Hypothalamus (tissue), 51 donors: ENCODE measurements around the gene CCL17.
"Not testable (repeated sequence)": the region's sequence is repeated elsewhere in the genome, so short reads cannot be mapped to it uniquely, and the experiment has no call there.

Source experiments
- DNase-seq, 51 donors: peaks; one replicate each; lab custom pipeline; 2025; lab: John Stamatoyannopoulos, UW

Gene CCL17

DNA sequence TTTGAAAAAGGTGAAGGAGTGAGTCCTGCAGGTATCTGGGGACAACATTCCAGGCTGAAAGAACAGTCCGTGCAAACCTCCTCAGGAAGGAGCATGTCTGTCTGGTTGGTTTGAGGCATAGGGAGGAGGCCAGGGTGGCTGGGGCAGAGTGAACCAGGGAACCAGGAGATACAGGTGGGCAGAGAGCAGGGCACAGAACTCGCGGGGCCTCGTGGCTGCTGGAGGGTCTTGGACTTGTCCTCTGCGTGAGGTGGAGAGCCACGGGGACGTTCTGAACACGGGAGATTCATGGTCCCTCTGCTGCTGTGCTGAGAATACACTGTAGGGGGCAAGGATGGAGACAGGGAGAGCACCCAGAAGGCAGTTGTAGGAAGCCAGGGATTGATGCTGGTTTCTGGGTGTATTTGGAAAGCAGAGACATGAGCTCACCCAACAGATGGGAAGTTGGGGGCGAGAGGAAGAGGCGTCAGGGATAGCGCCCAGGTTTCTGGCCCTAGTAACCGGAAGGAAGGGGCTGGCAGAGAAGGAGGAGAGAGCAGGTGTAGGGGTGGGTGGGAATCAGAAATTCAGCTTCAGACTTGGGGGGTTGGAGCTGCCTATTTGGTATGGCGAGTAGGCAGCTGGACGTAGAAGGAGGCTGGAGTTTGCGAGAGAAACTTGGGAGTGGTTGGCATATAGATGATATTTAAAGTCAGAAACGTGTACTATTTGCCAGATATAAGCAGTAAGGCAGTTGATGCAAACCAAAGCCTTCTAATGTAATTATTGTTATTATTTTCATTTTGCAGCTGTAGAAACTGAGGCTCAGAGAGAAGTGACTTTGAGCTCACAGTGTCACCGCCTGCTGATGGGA is at the start of gene CCL17:
CCL17 (plus strand) TSS at position 803 of the 853 bp plus-strand sequence. CDS start 9,166 bp downstream, outside the sequence.
- DNase-seq: peak in 1 of 51 donors; percentile 27

GRCh38 chr16:57355898-57356414 is 48.6 kb upstream of the CCL17 start:
- no peak for DNase-seq

GRCh38 chr16:57356547-57356946 is 48.0 kb upstream of the CCL17 start:
- DNase-seq: no peak

GRCh38 chr16:57357330-57358085 is 47.1 kb upstream of the CCL17 start:
- DNase-seq: no peak

DNA sequence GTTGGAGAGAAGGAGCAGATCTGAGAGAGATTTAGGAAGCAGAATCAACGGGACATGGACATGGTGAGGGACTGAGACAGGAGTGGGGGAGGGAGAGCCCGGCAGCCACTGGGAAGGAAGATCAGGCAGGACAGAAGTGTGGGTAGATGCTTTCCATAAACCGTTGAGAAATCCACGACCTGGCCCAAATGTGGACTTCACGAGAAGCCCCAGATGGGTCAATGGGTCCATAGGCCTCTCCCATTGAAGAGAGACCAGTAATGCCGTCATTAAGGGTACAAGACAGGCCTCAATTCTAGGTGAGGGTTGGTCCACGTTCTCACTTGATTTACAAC is 46.5 kb upstream of the CCL17 start:
- no peak for DNase-seq

DNA sequence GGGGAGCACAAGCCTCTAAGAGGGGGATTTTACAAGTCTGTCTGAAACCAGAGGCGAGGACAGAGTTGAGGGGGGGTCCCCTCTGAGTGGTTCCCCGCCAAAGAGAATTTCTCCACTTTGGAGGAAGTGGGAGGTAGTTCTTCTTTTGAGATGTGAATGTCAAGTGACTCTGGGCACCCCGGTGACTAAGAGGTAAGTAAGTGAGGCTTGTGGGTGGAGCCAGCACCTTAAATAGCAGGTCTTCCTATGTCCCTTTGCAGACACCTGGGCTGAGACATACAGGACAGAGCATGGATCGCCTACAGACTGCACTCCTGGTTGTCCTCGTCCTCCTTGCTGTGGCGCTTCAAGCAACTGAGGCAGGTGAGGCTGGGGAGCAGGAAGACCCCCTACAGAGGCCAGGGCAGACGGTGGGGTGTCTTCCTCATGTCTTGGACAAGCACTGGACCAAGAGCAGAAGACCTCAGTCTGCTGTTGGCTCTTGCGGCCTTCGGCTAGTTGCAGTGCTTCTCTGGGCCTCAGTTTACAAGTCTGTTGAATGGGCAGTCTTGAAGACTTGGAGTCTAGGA is 46.0 kb upstream of the CCL17 start, which contains the start of gene CCL22:
CCL22 (plus strand) TSS at position 257 of the 569 bp plus-strand sequence; CDS start at position 291, 34 bp downstream.
- DNase-seq: no peak

DNA sequence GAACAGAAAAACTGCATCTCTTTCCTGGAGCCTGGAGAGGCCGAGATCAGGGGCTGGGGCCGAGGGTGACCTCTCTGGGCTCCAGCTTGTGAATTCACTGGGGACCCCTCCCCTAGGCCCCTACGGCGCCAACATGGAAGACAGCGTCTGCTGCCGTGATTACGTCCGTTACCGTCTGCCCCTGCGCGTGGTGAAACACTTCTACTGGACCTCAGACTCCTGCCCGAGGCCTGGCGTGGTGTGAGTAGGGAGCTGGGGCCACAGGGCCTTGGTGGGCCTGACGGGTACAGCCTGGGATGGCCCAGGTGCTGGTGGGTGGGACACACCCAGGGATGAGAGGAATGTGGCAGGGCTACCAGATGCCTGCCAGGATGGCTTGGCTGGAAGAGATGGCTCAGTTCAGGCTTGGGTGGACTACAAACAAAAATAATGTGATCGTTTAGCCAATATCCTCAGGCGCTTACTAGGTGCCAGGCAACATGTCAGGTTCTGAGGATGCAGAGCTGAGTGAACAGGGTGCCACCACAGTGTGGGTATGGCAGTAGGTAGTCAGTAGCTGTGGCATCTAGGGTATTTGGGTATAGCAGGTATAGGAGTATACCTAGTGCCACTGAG is 44.1 kb upstream of the CCL17 start:
- DNase-seq: no peak

DNA sequence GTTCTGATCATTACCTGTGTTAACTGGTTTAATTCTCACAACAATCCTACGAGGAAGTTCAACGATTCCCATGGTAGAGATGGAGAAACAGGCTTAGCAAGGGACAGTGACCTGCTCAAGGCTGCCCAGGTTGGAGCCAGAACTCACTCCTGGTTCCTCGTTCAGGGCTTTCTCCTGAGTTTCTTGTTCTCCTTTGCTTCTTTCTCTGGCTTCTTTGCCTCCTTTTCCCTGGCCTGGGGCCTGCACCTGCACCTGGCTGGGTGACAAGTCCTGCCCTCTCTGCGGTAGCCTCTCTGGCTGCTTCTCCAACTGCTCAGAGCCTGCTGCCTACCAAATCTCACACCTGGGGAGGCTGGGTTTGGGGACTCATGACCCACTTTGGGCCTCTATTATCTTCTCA is 43.2 kb upstream of the CCL17 start:
- no peak for DNase-seq

- no peak for DNase-seq
Observed at GRCh38 chr16:57364143-57364542, 40.4 kb upstream of the CCL17 start.

GRCh38 chr16:57366544-57367040 is 38.0 kb upstream of the CCL17 start:
- peak in 1 of 51 donors; percentile 24 for DNase-seq

- DNase-seq: no peak
Observed at GRCh38 chr16:57367116-57367752, 37.3 kb upstream of the CCL17 start.

GRCh38 chr16:57371494-57372371 is 32.8 kb upstream of the CCL17 start:
- peak in 2 of 51 donors; percentile 44 to 52 for DNase-seq

GRCh38 chr16:57372372-57373116 is 32.0 kb upstream of the CCL17 start, which contains the start of gene CX3CL1:
Gene CX3CL1, plus strand, starts transcription at chr16:57372490. Its CDS starts 79 bp downstream, at chr16:57372569.
- peak in 43 of 51 donors; percentile 17 to 89 (median 68) for DNase-seq

DNA sequence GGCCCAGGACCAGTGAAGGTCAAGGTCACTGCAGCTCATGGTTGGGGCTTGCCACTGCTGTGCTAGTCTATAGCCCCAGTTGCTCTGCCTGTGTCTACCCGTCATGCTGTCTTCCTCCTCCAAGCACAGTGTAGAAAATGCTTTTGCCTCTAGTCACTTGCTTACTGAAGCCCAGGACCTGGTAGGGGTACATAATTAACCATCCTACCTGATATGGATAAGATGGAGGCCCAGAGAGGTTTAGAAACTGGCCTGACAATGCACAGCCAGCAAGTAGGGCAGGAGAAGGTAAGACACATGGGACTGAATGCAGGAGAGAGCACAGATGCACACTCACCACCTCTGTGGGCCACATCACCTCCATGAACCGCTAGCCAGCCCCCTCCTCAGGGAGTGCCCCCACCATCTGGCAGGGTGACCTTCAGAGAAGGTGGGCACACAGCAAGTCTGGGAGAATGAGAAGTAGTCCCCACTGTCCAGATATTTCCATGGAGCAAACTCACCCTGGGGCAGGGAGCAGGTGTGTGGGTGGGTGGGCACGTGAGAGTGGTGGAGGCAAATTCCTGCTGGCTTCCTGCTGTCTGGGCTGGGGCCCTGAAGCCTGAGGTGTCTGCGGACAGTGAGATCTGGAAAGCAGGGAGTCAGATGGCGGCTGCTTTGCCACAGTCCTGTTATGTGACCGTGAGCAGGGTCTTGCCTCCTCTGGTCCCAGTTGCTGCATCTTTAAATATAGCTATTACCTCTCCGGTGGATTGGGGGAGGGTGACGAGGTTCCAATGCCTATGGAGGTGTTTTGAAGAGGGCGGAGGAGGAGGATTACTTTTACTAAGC is 31.2 kb upstream of the CCL17 start:
- peak in 1 of 51 donors; percentile 46 for DNase-seq

DNA sequence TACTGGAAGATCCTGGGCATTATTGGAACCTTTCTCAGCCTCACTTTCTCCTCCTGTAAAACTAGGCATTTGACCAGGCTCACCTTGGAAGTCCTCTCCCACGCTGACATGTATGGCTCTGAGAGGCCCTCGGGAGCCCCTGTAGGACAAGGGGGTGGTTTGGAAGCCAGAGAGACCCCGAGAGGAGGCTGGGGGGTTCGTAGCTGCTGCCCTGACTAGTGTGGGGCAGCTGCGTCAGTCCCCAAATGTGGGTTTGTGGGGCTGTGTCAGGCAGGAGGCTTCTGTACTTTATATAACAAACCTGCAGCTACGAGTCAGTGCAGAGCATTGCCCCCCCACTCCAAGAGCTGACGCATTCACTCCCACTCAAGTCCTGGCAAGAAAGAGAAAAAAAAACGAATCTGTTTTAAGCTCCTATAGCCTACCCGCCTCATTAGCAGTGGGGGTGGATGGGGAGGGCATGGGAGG is 30.5 kb upstream of the CCL17 start:
- peak in 9 of 51 donors; percentile 13 to 72 (median 28) for DNase-seq

- not testable (repeated sequence) for DNase-seq
Observed at GRCh38 chr16:57374925-57375465, 29.6 kb upstream of the CCL17 start.
